ENCODE measurements around the gene VPS51. TPM values are rescaled to one million over a fixed set of nuclear protein-coding genes. Genes with fewer than 3 reads are reported as not detected.

Gene VPS51
- polyA plus RNA-seq, 4 donors = 100 to 159 (median 143) TPM

DNA sequence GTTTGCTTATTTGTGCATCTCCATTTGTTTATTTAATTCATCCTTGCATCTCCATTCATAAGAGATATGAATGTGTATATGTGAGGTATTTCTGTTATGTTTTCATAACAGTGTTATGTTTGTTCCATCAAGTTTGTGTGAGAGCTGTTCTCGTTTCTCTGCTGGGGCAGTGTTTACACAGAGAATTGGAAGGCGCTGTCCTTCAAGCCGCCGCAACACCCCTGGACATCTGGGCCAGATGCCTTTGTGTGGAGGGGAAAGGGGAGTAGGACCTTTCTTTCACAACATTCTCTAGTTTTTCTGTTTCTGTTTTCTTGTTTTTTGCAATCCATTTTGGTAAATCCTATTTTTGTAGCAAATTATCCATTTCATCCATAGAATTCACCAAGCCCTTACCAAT lies 8.6 kb downstream of the VPS51 start:
- no peak for DNase-seq (ENCODE audit: low read depth in 4 of 4, low spot score in 2 of 4)

DNA sequence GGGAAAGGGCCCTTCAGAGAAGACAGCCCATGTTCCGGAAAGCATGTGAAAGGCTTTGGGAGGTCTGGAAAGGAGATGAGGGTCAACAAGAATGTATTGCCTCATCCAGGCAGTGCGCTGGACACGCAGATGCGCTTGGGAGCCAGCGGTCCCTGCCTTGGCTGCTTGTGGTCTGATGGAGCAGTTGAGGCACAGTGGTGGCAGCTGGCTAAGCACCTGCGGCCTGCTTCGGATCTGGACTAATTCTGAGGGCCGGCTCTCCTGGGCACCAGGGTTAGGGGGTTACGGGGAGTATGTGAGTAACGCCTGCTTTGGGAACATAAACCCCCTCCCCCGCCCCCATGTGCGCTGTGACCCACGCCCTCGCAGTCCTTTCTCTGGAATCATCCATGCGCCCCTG lies 11.1 kb downstream of the VPS51 start:
- DNase-seq (ENCODE audit: low read depth in 4 of 4, low spot score in 2 of 4) = no peak

DNA sequence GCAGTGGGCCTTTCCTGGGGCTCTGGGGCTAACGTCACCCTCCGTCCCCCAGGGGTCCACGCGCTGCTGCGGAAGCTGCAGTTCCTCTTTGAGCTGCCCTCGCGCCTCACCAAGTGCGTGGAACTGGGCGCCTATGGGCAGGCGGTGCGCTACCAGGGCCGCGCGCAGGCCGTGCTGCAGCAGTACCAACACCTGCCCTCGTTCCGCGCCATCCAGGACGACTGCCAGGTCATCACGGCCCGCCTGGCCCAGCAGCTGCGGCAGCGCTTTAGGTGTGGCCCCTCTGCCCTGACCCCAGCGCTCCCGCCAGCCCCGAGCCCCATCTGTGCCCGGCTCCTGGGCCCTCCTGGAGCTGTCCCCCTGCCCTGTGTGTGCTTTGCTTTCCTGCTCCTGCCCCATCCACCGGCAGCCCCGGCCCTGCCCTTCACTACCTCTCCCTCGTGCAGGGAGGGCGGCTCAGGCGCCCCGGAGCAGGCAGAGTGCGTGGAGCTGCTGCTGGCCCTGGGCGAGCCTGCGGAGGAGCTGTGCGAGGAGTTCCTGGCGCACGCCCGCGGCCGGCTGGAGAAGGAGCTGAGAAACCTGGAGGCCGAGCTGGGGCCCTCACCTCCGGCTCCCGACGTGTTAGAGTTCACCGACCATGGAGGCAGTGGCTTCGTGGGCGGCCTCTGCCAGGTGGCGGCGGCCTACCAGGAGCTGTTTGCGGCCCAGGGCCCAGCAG lies 11.9 kb downstream of the VPS51 start:
- DNase-seq (ENCODE audit: low read depth in 4 of 4, low spot score in 2 of 4) = no peak

DNA sequence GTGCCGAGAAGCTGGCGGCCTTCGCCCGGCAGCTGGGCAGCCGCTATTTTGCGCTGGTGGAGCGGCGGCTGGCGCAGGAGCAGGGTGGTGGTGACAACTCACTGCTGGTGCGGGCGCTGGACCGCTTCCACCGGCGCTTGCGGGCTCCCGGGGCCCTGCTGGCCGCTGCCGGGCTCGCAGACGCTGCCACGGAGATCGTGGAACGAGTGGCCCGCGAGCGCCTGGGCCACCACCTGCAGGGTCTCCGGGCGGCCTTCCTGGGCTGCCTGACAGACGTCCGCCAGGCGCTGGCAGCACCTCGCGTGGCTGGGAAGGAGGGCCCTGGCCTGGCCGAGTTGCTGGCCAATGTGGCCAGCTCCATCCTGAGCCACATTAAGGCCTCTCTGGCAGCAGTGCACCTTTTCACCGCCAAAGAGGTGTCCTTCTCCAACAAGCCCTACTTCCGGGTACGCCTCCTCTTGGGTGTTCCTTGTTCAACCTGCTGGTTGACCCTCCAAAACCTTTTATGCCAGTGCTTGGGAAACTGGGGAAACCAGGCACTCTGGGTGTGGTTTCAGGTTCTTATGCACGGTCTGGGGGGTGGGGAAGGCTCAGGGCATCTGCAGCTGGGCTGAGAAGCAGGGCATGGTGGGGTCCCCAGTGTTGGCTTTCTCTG lies 12.6 kb downstream of the VPS51 start:
- no peak for DNase-seq (ENCODE audit: low read depth in 4 of 4, low spot score in 2 of 4)

DNA sequence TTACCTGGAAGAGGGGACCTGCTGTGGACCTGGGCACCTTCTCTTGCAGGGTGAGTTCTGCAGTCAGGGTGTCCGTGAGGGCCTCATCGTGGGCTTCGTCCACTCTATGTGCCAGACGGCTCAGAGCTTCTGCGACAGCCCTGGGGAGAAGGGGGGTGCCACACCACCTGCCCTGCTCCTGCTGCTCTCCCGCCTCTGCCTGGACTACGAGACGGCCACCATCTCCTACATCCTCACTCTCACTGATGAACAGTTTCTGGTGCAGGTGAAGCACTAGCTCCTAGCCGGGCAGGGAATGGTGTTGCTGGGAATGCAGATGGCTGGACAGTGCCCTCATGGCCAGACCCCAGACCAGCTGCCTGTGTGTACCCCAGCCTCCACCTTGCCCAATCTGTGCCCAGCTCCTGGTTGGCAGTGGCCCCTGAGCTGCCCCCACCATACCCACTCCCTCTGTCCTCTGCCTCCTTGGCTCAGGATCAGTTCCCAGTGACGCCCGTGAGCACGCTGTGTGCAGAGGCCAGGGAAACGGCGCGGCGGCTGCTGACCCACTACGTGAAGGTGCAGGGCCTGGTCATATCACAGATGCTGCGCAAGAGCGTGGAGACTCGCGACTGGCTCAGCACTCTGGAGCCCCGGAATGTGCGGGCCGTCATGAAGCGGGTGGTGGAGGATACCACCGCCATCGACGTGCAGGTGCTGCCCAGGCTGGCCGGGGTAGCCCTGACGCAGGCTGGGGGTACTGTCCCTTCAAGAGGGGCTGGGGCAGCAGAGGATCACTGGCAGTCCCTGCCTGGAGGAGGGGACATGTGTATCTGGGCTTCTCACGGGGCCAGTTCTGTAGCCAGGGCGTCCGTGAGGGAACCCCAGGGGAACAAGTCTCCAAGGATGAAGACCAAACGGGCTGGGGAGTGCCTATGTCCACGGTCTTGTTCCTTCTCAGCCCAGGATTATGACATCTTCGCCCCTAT lies 13.5 kb downstream of the VPS51 start:
- DNase-seq (ENCODE audit: low read depth in 4 of 4, low spot score in 2 of 4) = no peak

DNA sequence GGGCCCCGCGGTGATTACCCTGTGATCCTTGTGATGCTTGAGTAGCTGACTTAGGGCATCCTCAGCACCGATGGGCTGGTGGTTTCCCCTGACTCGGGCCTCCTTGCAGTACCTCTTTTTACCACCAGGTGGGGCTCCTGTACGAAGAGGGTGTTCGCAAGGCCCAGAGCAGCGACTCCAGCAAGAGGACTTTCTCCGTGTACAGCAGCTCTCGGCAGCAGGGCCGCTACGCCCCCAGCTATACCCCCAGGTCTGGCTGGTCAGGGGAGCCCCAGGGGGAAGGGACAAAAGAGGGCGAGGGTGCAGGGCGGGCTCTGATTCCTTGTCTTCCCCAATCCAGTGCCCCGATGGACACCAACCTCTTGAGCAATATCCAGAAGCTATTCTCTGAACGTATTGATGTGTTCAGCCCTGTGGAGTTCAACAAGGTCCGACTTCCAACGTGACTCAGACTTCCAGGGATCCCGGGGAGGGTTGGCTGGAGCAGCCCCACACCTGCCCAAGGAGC lies 14.4 kb downstream of the VPS51 start:
- DNase-seq (ENCODE audit: low read depth in 4 of 4, low spot score in 2 of 4) = peak in 2 of 4 donors; percentile 53 to 76

DNA sequence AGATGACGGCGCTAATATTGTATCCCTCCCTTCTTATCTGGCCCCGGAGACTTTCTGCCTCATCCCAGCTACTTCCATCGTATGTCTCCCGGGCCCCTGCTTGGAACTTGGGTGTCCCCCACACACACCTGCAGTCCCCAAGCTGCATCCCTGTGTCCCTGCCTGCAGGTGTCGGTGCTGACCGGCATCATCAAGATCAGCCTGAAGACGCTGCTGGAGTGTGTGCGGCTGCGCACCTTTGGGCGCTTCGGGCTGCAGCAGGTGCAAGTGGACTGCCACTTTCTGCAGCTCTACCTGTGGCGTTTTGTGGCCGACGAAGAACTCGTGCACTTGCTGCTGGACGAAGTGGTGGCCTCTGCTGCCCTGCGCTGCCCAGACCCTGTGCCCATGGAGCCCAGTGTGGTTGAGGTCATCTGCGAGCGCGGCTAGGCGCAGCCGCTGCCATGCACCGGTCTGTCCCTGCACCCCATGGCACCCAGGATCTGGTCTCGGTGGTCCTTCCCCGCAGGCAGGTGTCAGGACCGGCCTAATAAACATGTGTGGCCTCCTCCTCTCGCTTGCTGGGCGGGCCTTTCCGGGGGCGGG lies 15.2 kb downstream of the VPS51 start:
- DNase-seq (ENCODE audit: low read depth in 4 of 4, low spot score in 2 of 4) = no peak

DNA sequence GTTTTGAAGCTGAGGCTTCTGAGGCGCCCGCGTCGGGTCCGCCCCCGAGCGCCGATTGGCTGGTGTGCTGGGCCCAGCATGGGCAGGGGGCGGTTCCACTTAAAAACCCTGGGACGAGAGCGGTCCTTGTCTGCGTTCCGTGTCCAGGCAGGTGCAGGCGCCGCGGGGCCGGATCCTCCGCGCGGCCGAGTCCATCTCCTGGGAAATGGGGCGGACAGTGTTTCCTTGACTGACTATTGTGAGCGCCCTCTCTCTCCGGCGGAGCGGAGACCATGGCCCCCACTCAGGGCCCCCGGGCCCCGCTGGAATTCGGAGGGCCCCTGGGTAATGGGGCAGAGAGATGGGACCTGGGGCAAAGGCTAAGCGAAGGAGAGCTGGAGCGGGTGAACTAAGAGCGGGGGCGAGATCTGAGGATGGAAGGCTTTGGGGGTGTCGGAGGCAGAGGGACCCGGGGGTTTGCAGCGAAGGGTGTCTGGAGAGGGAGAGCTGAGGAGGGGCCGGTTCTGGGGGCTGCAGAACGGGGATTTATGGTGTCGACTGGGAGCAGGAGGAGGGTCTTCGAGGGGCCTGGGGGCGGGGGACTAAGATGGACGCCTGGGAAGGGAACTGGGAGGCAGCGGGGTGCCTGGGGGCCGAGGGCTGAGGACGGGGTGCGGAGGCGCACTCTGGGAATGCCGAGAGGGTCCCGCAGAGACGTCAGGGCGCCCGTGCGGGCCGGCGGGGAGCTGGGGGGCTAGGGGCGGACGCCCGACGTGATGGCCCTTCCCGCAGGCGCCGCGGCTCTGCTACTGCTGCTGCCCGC lies 15.9 kb downstream of the VPS51 start, which contains the start of gene TM7SF2:
Gene TM7SF2, plus strand, starts transcription at position 129 of the 802 bp plus-strand sequence. Its CDS starts 144 bp downstream, at position 273.
- DNase-seq (ENCODE audit: low read depth in 4 of 4, low spot score in 2 of 4) = peak in 2 of 4 donors; percentile 82 to 91

DNA sequence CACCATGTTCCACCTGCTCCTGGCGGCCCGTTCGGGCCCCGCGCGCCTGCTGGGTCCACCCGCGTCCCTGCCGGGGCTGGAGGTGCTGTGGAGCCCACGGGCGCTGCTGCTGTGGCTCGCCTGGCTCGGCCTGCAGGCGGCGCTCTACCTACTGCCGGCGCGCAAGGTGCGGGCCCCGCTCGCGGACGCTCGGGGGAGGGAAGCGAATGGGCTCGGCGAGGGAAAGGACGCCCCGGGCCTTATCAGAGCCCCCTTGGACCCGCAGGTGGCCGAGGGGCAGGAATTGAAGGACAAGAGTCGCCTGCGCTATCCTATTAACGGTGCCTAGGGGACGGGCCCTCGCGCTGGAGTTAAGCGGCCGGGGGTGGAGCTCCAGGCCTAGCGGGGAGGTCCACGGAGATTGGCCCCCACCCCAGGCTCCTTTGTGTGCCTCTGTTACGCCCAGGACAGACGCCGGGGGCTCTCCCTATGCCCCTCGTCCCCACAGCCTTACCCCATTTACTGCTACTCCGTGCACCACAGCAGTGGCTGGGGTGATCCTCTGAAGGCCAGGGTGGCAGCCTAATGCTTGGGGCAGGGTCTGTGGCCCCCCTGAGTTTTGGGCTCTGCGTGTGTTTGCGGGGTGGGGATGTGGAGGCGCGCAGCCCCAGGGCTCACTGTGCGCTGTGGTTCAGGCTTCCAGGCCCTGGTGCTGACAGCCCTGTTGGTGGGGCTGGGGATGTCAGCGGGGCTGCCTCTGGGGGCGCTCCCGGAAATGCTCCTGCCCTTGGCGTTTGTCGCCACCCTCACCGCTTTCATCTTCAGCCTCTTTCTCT lies 16.7 kb downstream of the VPS51 start:
- DNase-seq (ENCODE audit: low read depth in 4 of 4, low spot score in 2 of 4) = no peak

DNA sequence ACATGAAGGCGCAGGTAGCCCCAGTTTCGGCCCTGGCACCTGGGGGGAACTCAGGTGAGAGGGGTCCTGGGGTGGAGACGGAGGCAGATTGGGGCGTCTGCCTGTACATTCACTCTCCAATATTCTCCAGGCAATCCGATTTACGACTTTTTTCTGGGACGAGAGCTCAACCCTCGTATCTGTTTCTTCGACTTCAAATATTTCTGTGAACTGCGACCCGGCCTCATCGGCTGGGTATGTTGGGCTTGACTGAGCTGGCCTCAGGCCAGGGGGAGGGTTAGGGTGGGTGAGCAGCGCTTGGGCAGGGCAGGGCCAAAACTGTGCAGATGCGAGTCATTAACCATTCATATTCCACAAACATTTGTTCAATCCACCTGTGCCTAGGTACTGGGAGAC lies 17.3 kb downstream of the VPS51 start:
- no peak for DNase-seq (ENCODE audit: low read depth in 4 of 4, low spot score in 2 of 4)

DNA sequence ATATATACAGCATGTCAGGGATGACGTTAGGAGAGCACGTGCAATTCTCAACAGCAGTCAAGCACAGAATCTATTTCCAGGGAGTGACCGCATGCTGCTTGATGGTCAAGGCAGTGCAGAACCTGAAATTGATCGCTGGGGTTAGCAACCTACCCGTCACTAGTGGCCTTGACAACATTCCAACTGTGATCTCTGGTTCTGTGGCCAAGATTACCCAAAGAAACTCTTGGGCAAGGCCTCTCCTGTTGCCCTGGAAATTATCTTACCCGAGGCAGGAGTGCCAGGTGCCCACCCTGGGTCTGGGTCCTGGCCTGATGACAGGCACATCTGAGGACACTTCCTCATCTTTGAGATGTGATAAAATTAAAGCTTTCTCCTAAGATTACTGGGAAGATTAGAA lies 17.8 kb downstream of the VPS51 start:
- no peak for DNase-seq (ENCODE audit: low read depth in 4 of 4, low spot score in 2 of 4)

DNA sequence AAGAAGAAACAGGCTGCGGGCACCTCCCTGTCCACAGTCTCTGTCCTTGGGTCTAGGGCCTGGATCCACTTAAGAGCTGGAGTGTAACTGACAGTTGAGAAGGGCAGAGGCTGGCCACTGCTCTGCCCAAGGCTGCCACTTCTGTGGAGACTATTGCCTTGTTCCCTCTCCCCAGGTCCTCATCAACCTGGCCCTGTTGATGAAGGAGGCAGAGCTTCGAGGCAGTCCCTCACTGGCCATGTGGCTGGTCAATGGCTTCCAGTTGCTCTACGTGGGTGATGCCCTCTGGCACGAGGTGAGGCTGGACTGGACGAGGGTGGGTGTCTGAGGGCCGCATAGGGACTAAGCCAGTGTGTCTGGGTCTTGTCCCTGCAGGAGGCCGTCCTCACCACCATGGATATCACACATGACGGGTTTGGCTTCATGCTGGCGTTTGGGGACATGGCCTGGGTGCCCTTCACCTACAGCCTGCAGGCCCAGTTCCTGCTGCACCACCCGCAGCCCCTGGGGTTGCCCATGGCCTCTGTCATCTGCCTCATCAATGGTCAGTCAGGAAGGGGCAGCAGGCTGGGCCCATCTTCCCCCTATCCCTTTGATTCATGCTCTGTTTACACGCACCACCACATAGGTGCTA lies 18.6 kb downstream of the VPS51 start:
- no peak for DNase-seq (ENCODE audit: low read depth in 4 of 4, low spot score in 2 of 4)

DNA sequence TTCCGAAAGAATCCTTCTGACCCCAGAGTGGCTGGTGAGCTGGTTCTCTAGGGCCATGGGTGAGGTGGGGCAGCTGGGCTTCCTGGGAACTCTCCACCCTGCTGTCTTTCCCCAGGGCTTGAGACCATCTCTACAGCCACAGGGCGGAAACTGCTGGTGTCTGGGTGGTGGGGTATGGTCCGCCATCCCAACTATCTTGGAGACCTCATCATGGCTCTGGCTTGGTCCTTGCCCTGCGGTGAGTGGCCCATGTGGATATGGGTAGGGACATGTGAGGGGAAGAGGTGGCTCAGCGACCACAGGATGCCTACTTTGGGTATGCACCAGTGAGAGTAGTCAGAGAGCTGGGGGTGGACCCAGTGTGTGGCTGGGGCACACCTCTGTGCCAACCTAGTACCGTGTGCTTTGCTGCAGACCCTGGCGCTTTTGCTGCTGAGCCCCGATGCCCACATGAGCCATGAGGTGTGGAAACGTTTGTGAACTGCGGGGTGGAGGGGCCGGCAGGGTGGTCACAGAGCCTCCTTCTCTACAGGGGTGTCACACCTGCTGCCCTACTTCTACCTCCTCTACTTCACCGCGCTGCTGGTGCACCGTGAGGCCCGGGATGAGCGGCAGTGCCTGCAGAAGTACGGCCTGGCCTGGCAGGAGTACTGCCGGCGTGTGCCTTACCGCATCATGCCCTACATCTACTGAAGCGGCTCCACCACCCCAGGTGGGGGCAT lies 19.5 kb downstream of the VPS51 start:
- DNase-seq (ENCODE audit: low read depth in 4 of 4, low spot score in 2 of 4) = no peak

DNA sequence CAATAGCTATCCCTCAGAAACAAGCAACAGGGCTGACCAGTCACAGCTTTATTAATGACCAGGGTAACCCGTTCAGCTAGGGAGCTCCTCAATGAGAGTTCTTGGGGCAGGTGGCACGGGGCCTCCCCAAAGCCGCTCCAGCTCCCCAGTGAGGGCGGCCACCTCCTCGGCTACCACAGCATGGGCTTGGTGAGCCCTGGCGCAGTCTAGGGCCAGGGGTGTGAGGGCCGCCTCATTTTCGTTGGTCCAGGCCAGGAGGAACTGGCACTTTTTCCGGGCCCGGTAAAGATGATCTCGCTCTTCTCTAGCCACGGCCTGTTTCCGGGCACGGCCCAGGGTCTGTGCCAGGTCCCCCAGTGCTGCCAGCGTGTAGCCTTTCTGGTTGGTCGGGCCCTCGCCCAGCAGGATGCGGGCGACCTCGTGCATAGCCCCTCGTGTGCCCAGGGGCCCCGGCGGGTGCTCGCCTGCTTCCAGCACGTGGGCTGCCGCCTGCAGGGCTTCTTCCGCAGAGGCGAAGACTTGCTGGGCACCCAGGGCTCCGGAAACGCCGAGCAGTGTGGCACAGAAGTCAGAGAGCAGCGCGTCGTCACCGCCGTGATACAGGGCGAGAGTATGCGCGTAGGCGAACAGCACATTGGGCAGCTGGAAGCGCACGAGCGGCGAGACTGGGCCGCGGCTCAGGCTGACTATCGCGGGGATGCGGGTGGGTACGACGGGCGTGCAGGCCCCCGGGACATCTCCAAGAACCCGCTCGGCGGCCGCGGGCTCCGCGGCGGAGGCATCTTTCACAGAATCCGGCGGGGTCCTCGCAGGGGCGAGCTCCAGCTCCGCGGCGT lies 20.6 kb downstream of the VPS51 start:
- DNase-seq (ENCODE audit: low read depth in 4 of 4, low spot score in 2 of 4) = no peak

DNA sequence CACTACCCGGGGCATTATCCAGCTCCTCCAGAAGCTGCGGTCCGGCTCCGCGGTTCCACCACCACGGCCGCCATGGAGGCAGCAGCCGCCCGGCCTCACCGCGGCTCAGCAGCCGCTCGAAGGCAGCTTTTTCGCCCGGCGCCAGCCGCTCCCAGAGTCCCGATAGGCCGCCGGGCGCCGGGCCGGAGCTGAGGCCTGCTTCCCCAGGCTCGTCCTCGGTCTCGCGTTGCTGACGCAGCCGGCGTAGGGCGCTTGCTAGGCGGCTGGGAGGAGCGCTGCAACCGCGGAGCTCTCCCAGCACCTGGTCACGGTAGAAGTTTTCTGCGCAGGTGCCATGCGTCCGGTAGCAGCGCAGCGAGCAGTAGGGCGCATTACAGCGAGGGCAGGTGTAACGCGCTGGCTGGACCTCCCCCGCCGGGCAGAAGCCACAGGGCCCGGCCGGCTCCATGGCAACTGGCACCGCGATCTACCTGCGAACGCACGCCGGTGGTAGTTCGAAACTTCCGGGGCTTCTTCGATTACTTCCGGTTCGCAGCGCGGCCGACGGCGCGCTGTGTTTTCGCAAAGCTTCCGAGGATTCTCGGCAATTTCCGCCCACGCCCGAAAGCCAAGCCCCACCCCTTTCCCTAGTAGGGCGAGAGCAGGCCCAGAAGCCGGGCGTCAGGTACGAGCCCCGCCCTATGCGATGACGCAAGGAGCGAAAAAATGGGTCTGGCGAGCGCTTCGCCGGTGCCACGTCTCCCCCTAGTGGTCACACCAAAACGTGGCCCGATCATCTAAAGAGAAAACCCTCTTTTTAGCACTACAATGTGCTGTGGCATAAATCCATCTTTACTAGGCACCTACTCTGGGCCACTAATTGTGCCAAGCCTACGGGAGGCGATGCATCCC lies 21.4 kb downstream of the VPS51 start, which contains the start of gene ZNHIT2:
Gene ZNHIT2, minus strand, starts transcription at position 496 of the 891 bp plus-strand sequence. Its CDS starts 48 bp downstream, at position 448.
- DNase-seq (ENCODE audit: low read depth in 4 of 4, low spot score in 2 of 4) = peak in 3 of 4 donors; percentile 96 to 98 (median 98)

All from left renal cortex interstitium (tissue), 4 donors.